GM18868 (cell line): ENCODE results near the gene MPV17L2.

Source experiments
- ATAC-seq: cut with Tn5 transposase; IDR thresholded peaks from one replicate; pipeline ENCODE4 v1.9.1; 2021; ENCODE audit warnings: mild to moderate bottlenecking, moderate library complexity; ENCODE audit not compliant: unreplicated experiment

MPV17L2 gene

DNA sequence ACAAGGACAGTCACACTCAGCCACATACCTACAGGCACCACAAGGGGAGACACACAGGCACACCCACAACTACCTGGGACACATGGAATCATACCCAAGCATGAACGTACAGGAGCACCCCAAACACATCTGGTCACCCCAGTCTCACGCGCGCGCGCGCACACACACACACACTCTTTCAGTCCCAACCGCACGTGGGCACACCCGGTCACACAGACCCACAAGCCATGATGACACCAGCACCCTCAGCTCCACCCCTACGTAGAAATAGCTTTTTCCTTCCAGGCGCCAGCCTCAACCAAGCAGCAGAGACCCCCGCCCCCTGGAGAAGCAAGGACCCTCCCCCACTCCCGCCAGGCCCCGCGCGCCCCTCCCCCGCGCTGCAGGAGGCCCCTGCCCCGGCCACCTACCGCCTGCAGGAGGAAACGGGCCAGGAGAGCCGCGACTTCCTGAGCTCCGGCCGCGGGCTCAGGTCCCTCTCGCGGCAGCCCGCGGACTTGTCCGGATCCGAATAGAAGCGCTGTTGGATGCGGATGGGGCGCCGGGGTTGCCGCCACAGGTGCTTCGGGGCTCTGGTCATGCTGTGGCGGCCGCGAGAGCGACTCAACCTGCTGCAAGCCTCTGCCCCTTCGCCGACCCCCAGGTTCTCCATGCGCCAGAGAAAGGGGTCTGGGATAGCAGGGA lies 39.7 kb downstream of the MPV17L2 start:
- no peak for ATAC-seq

DNA sequence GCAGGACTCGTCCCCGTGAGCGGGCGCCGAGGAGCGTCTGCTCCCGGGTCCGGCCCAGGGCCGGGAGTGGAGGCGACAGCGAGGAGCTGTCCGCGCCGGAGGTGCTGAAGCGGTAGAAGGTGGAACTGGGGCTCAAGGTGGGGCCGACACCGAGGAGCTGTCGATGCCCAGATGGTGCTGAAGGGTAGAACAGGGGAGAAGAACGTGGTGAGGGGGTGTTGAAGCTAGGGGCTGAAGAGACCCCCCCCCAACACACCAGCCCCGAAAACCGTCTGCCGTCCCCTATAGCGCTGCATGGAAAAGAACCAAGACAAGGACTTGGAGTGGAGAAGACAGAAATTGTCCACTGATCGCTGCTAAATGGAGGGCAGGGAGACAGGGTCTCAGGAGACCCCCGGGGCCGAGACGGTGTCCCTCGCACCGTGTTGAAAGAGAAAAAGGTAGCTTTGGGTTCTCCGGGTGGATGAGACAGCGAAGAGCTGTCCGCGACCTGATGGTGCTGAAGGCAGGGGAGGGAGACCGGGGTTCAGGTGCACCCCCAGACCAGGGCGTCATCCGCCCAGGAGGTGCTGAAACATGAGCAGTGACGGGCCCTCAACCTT lies 40.3 kb downstream of the MPV17L2 start:
- no peak for ATAC-seq

DNA sequence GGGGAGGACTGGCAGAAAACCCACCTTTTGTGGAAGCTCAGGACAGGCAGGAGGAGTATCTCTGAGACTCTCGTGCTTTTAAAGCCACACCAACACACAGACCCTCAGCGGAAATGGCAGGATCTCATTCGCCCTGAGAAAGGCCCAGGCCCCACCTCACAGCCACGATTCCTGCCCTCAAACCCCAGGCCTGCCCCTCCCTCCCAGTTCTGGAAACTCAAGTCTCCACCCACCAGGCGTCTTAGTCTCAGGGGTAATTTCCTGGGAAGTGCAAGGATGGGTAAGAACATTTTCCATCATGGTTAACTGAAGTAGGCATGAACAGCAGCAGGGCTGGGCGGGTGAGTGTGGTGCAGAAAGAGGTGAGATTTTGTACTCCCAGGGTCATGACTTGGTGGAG lies 41.2 kb downstream of the MPV17L2 start:
- ATAC-seq = no peak

DNA sequence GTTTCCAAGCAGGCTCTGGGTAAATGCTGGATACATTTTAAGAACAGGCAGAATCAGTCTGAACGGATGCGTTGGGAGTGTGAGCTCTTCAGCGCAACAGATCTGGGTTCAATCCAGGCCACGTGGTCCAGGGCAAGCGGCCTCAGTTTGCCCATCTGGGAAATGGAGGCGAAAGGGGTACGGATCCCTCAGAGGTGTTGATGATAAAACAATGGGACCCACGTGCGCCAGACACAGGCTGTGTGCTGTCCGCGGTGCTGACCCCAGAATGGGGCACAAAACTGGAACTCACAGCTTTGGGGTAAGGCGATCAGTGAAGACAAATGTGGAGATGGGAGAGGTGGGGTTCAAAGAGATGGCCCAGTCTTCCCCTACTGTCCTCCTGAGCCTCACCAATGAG lies 46.3 kb downstream of the MPV17L2 start:
- ATAC-seq = no peak

DNA sequence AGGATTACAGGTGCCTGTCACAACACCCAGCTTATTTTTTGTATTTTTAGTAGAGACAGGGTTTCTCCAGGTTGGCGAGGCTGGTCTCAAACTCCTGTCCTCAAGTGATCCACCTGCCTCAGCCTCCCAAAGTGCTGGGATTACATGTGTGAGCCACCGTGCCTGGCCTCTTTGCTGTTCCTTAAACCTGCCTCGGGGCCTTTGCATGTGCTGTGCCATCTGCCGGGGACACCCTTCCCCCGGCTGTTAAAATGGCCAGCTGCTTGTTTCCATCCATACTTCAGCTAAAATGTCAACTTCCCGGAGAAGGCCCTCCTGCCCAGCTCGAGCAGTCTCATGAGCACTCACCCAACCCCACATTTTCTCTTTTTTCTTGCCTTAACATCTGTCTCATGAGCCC lies 52.3 kb downstream of the MPV17L2 start:
- ATAC-seq = no peak
